Endothelial cell of umbilical vein (primary cell): ENCODE data around the gene NLRP6. TPM values are rescaled to one million over a fixed set of nuclear protein-coding genes. Genes with fewer than 3 reads are reported as not detected.

Source experiments
- BruUV-seq: library from RNA; stranded (reverse); fragments of 400-500 nt; replicated peaks from 2 replicates; lab custom pipeline; 2021; lab: Mats Ljungman, UMichigan
- CTCF ChIA-PET: fragments of 300-600, 350-600 bp; sonication (Branson Sonifier 250); formaldehyde crosslinking; loops from one replicate; lab custom pipeline; 2021; ENCODE audit warnings: antibody characterized with exemption, inconsistent platforms; lab: Charles Lee
- POLR2A ChIA-PET: fragments of 300-600, 350-600 bp; sonication (Branson Sonifier 250); formaldehyde crosslinking; loops from one replicate; lab custom pipeline; 2021; ENCODE audit warnings: antibody characterized with exemption, inconsistent platforms; lab: Charles Lee
- DNase-seq: peaks from one replicate; pipeline ENCODE4 v3.0.0-alpha.2; 2011; ENCODE audit warnings: low read depth, low spot score
- FAIRE-seq: peaks from 2 replicates; lab custom pipeline; 2011; peaks lifted over from hg19 to GRCh38; lab: Jason Lieb, UNC
- H2AFZ ChIP-seq: 2 replicates; pipeline ENCODE4 v1.6.0; 2012; ENCODE audit warnings: low read depth, low read length, control low read depth, inconsistent platforms
- H3K27ac ChIP-seq: 2 replicates; pipeline ENCODE4 v1.5.1; 2011; ENCODE audit warnings: low read depth, mild to moderate bottlenecking, control low read depth, low read length, moderate library complexity; ENCODE audit not compliant: insufficient read depth
- H3K27me3 ChIP-seq, 2 experiments: 2 replicates each; pipeline versions ENCODE4 v1.6.0 to v1.6.1; 2011; ENCODE audit warnings: low read length in 2 of 2, mixed read lengths in 1 of 2; ENCODE audit not compliant: control insufficient read depth in 2 of 2, insufficient read depth in 2 of 2
- H3K36me3 ChIP-seq, 2 experiments: 2 replicates in 1 of 2; 3 replicates in 1 of 2; pipeline ENCODE4 v1.5.1; 2011; ENCODE audit warnings: low read length in 2 of 2, mild to moderate bottlenecking in 1 of 2, moderate library complexity in 1 of 2; ENCODE audit not compliant: control insufficient read depth in 2 of 2, insufficient read depth in 2 of 2; ENCODE audit errors: extremely low read depth in 1 of 2
- H3K4me1 ChIP-seq: 3 replicates; pipeline ENCODE4 v1.5.1; 2011; ENCODE audit warnings: mild to moderate bottlenecking, low read length; ENCODE audit not compliant: control insufficient read depth, insufficient read depth; ENCODE audit errors: extremely low read depth
- H3K4me2 ChIP-seq: 2 replicates; pipeline ENCODE4 v1.6.1; 2011; ENCODE audit warnings: low read length, control low read depth, mixed read lengths; ENCODE audit not compliant: insufficient read depth
- H3K4me3 ChIP-seq, 3 experiments: fragments of 200-600 bp in 1 of 3; sonication (generic), shearing (Covaris generic) in 1 of 3; replicated peaks in 1 of 3; 2 replicates each; pipeline ENCODE4 v1.5.1; 2011 to 2016; ENCODE audit warnings: control low read depth in 3 of 3, low read length in 3 of 3, mild to moderate bottlenecking in 2 of 3, inconsistent platforms in 1 of 3, low read depth in 1 of 3, moderate library complexity in 1 of 3; ENCODE audit not compliant: insufficient read depth in 1 of 3
- H3K79me2 ChIP-seq: 2 replicates; pipeline ENCODE4 v1.6.0; 2012; ENCODE audit warnings: low read length, inconsistent platforms; ENCODE audit not compliant: control insufficient read depth, insufficient read depth
- H3K9ac ChIP-seq: replicated peaks from 2 replicates; pipeline ENCODE3; 2011; ENCODE audit warnings: low read length, control low read depth; ENCODE audit not compliant: insufficient read depth; ENCODE audit errors: extremely low read depth
- H3K9me1 ChIP-seq: replicated peaks from 3 replicates; pipeline ENCODE4 v1.6.0; 2011; ENCODE audit warnings: mild to moderate bottlenecking, low read length; ENCODE audit not compliant: control insufficient read depth, insufficient read depth; ENCODE audit errors: extremely low read depth
- H3K9me3 ChIP-seq: replicated peaks from 2 replicates; pipeline ENCODE4 v1.5.1; 2012; ENCODE audit warnings: low read length, inconsistent platforms; ENCODE audit not compliant: control insufficient read depth, insufficient read depth
- H4K20me1 ChIP-seq: replicated peaks from 2 replicates; pipeline ENCODE3; 2011; ENCODE audit warnings: mild to moderate bottlenecking, low read length; ENCODE audit not compliant: control insufficient read depth, insufficient read depth; ENCODE audit errors: extremely low read depth
- EZH2 ChIP-seq: IDR thresholded peaks from 2 replicates; pipeline ENCODE4 v1.6.1; 2012; ENCODE audit warnings: borderline replicate concordance, low read depth, mild to moderate bottlenecking, moderate library complexity, low read length, inconsistent platforms; ENCODE audit not compliant: severe bottlenecking
- FOS ChIP-seq: IDR thresholded peaks from 2 replicates; pipeline ENCODE4 v1.6.1; 2011; ENCODE audit warnings: mild to moderate bottlenecking, low read length, moderate library complexity, borderline replicate concordance; ENCODE audit not compliant: insufficient read depth
- GATA2 ChIP-seq: IDR thresholded peaks from 2 replicates; pipeline ENCODE4 v1.7.0; 2011; ENCODE audit warnings: low read depth, mild to moderate bottlenecking, moderate library complexity, mixed read lengths, low read length; ENCODE audit not compliant: insufficient read length, insufficient read depth
- JUN ChIP-seq: IDR thresholded peaks from 2 replicates; pipeline ENCODE4 v1.6.1; 2011; ENCODE audit warnings: borderline replicate concordance, low read depth; ENCODE audit not compliant: insufficient read length, insufficient read depth
- MYC ChIP-seq: IDR thresholded peaks from one replicate; pipeline ENCODE4 v1.6.1; 2011; ENCODE audit warnings: mild to moderate bottlenecking, low read depth, low read length
- POLR2A ChIP-seq: IDR thresholded peaks from 2 replicates; pipeline ENCODE4 v1.6.1; 2012; ENCODE audit warnings: low read depth, mild to moderate bottlenecking, control low read depth, low read length
- POLR2AphosphoS5 ChIP-seq: IDR thresholded peaks from 2 replicates; pipeline ENCODE4 v1.6.1; 2012; ENCODE audit warnings: low read depth, mild to moderate bottlenecking, control low read depth, low read length, moderate library complexity; ENCODE audit not compliant: insufficient read depth
- dilution Hi-C: fragments of 300-500 bp; cut with MboI; formaldehyde crosslinking; loops from one replicate; pipeline ENCODE4 v1.15.0; 2019; ENCODE audit warnings: low sequenced_read_pairs; ENCODE audit not compliant: extremely low pct_ligation_motif_present
- intact Hi-C: fragments of 100-400 bp; cut with micrococcal nuclease; formaldehyde crosslinking; loops from one replicate; pipeline ENCODE4 v1.10.0; 2022
- polyA plus RNA-seq, 4 experiments: library from polyadenylated mRNA; depleted of rRNA in 3 of 4; stranded (reverse) in 3 of 4; unstranded in 1 of 4; fragments of >200 nt; gene quantifications; 2 replicates each; pipeline versions ENCODE4 v1.2.1 to v1.2.3, GENCODE V29; 2011 to 2012; ENCODE audit warnings: missing spikeins in 1 of 4
- total RNA-seq: library from RNA; stranded (reverse); gene quantifications from 2 replicates; pipeline ENCODE4 v1.2.3, GENCODE V29; 2021
- TF ChIP-seq, protein P1 (sequence below), 2 donors: IDR thresholded peaks; 1 replicate in 1 of 2; 2 replicates in 1 of 2; pipeline ENCODE4 v1.5.1; 2011; ENCODE audit warnings: low read length in 2 of 2, mild to moderate bottlenecking in 2 of 2, moderate library complexity in 2 of 2, control low read depth in 1 of 2, inconsistent platforms in 1 of 2, low read depth in 1 of 2; ENCODE audit not compliant: insufficient read depth in 1 of 2; ENCODE audit errors: extremely low read depth in 1 of 2
- TF ChIP-seq, protein P2 (sequence below): IDR thresholded peaks from 2 replicates; pipeline ENCODE4 v1.6.1; 2011; ENCODE audit not compliant: insufficient read depth, insufficient read length

NLRP6 gene
- total and polyA plus RNA-seq, 2 donors (not counting 3 experiments of a cell fraction or from before 2014, with no cell fraction given) = not detected

DNA sequence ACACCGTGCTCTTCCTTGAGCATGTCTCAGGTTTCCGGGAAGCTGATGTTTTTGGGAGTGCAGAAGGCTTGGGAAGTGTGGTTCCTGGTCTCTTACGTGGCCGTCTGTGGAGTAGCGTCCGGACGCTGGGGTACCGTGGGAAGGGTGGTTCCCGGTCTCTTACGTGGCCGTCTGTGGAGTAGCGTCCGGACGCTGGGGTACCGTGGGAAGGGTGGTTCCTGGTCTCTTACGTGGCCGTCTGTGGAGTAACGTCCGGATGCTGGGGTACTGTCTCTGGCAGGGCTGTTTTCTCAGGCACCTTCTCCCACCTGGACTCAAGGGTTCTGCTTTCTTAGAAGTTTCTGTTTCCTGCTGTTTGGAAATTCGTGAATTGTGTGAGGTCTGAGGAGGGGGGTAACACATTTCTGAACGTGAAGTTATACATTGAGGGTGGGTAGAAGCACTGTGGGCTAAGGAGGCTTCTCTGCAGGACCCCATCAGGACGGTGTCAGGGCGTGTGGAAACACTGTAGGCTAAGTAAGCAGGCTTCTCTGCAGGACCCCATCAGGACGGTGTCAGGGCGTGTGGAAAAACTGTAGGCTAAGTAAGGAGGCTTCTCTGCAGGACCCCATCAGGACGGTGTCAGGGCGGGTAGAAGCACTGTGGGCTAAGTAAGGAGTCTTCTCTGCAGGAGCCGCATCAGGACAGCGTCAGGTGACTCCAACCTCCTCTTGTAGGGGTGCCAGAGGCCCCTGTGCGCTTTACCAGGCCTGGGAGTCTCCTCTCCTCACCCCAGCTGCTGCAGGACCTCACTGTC lies 47.8 kb downstream of the NLRP6 start:
- Histone ChIP-seq H3K9ac (no peak overlapping the region), H3K27ac (peak overlapping the region; percentile 59), H3K27me3 (no peaks in the 10 kb centered on the region), H3K9me3 (no peaks in the 10 kb centered on the region), H4K20me1 (no peaks in the 10 kb centered on the region), H3K4me2 (no peak overlapping the region), H2AFZ (peak overlapping the region; percentile 50), H3K9me1 (no peaks in the 10 kb centered on the region), H3K4me1 (peaks cover 15% of the 10 kb centered on the region), H3K4me3 (no peak overlapping the region), H3K79me2 (no peaks in the 10 kb centered on the region), H3K36me3 (no peaks in the 10 kb centered on the region)
- ChIA-PET POLR2A (no interaction called here), CTCF (interaction anchor here (0.5 to 1.3 kb wide), 3 partner anchors 21 to 33 kb away, joined by 3 to 4 read pairs (median 3); no protein-coding TSS in a partner anchor)
- TF ChIP-seq JUN (no peak), POLR2A (no peak), EZH2 (no peak), GATA2 (no peak), POLR2AphosphoS5 (no peak), FOS (no peak), MYC (no peak)
- TF ChIP-seq, protein P1, sequence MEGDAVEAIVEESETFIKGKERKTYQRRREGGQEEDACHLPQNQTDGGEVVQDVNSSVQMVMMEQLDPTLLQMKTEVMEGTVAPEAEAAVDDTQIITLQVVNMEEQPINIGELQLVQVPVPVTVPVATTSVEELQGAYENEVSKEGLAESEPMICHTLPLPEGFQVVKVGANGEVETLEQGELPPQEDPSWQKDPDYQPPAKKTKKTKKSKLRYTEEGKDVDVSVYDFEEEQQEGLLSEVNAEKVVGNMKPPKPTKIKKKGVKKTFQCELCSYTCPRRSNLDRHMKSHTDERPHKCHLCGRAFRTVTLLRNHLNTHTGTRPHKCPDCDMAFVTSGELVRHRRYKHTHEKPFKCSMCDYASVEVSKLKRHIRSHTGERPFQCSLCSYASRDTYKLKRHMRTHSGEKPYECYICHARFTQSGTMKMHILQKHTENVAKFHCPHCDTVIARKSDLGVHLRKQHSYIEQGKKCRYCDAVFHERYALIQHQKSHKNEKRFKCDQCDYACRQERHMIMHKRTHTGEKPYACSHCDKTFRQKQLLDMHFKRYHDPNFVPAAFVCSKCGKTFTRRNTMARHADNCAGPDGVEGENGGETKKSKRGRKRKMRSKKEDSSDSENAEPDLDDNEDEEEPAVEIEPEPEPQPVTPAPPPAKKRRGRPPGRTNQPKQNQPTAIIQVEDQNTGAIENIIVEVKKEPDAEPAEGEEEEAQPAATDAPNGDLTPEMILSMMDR (IDR thresholded peaks at IDR 0.05; ENCODE audit: extremely low read depth in 1 of 2, insufficient read depth in 1 of 2, low read depth in 1 of 2, low read length in 2 of 2) = no peak
- TF ChIP-seq, protein P2, sequence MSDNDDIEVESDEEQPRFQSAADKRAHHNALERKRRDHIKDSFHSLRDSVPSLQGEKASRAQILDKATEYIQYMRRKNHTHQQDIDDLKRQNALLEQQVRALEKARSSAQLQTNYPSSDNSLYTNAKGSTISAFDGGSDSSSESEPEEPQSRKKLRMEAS = no peak
- dilution Hi-C loops (no loop called here), intact Hi-C loops (loop anchor here (2.0 kb wide), 1 partner anchor 31 kb away; no protein-coding TSS in a partner anchor)
- DNase-seq (no peak), FAIRE-seq (peak; percentile 35)
- BruUV-seq = no TSS peak
